H9 (cell line): ENCODE measurements around the gene TPP1. TPM values are rescaled to one million over a fixed set of nuclear protein-coding genes. Genes with fewer than 3 reads are reported as not detected.

Experiments used
- DNase-seq: peaks from one replicate; pipeline ENCODE4 v3.0.0-alpha.2; 2017
- H2AFZ ChIP-seq: one replicate; pipeline ENCODE4 v1.6.1; 2013; ENCODE audit warnings: mild to moderate bottlenecking, low read length, control low read depth, moderate library complexity
- H2AK5ac ChIP-seq: 2 replicates; pipeline ENCODE4 v1.6.1; 2013; ENCODE audit warnings: low read length, control low read depth, mixed read lengths; ENCODE audit not compliant: insufficient read length
- H2BK120ac ChIP-seq: one replicate; pipeline ENCODE4 v1.6.1; 2013; ENCODE audit warnings: low read depth, mild to moderate bottlenecking, low read length, control low read depth, inconsistent platforms; ENCODE audit not compliant: poor library complexity, severe bottlenecking
- H2BK12ac ChIP-seq: 2 replicates; pipeline ENCODE4 v1.6.1; 2013; ENCODE audit warnings: low read length, control low read depth, mixed read lengths, low read depth; ENCODE audit not compliant: insufficient read length
- H2BK15ac ChIP-seq: 2 replicates; pipeline ENCODE4 v1.6.1; 2013; ENCODE audit warnings: low read depth, low read length, control low read depth
- H2BK20ac ChIP-seq: one replicate; pipeline ENCODE4 v1.6.1; 2013; ENCODE audit warnings: low read depth, mild to moderate bottlenecking, low read length, control low read depth, inconsistent platforms; ENCODE audit not compliant: poor library complexity, severe bottlenecking
- H2BK5ac ChIP-seq: 2 replicates; pipeline ENCODE4 v1.6.1; 2013; ENCODE audit warnings: low read length, control low read depth, mixed read lengths; ENCODE audit not compliant: insufficient read length
- H3K14ac ChIP-seq: 2 replicates; pipeline ENCODE4 v1.6.1; 2013; ENCODE audit warnings: low read length, control low read depth; ENCODE audit not compliant: insufficient read depth
- H3K18ac ChIP-seq: 2 replicates; pipeline ENCODE4 v1.6.1; 2013; ENCODE audit warnings: low read depth, mild to moderate bottlenecking, mixed read lengths, low read length, control low read depth; ENCODE audit not compliant: insufficient read length
- H3K23ac ChIP-seq: 2 replicates; pipeline ENCODE4 v1.6.1; 2013; ENCODE audit warnings: low read length, control low read depth, mixed read lengths, low read depth; ENCODE audit not compliant: insufficient read length
- H3K23me2 ChIP-seq: 2 replicates; pipeline ENCODE4 v1.6.1; 2013; ENCODE audit warnings: low read depth, mild to moderate bottlenecking, mixed read lengths, low read length, control low read depth; ENCODE audit not compliant: insufficient read length, poor library complexity, severe bottlenecking
- H3K27ac ChIP-seq: 2 replicates; pipeline ENCODE4 v1.5.1; 2013; ENCODE audit warnings: low read length, control low read depth, mixed read lengths, low read depth; ENCODE audit not compliant: insufficient read length
- H3K27me3 ChIP-seq: 2 replicates; pipeline ENCODE4 v1.6.1; 2013; ENCODE audit warnings: low read length, control low read depth, inconsistent platforms; ENCODE audit not compliant: insufficient read depth
- H3K4ac ChIP-seq: 2 replicates; pipeline ENCODE4 v1.6.1; 2013; ENCODE audit warnings: low read depth, mild to moderate bottlenecking, control low read depth, inconsistent platforms, low read length, moderate library complexity
- H3K4me1 ChIP-seq: 2 replicates; pipeline ENCODE4 v1.6.1; 2013; ENCODE audit warnings: low read length, control low read depth, inconsistent platforms; ENCODE audit not compliant: insufficient read depth
- H3K4me2 ChIP-seq: 2 replicates; pipeline ENCODE4 v1.6.1; 2013; ENCODE audit warnings: low read length, control low read depth, mixed read lengths; ENCODE audit not compliant: insufficient read length, insufficient read depth
- H3K56ac ChIP-seq: 2 replicates; pipeline ENCODE4 v1.6.1; 2013; ENCODE audit warnings: low read depth, mild to moderate bottlenecking, mixed read lengths, low read length, control low read depth; ENCODE audit not compliant: insufficient read length
- H3K79me1 ChIP-seq: 2 replicates; pipeline ENCODE4 v1.6.1; 2013; ENCODE audit warnings: low read depth, mild to moderate bottlenecking, moderate library complexity, low read length, control low read depth, inconsistent platforms; ENCODE audit not compliant: insufficient read depth, poor library complexity, severe bottlenecking
- H3K79me2 ChIP-seq: 2 replicates; pipeline ENCODE4 v1.6.1; 2013; ENCODE audit warnings: low read length, control low read depth, inconsistent platforms; ENCODE audit not compliant: insufficient read depth
- H3K9ac ChIP-seq: 2 replicates; pipeline ENCODE4 v1.6.1; 2013; ENCODE audit warnings: low read length, control low read depth, mixed read lengths; ENCODE audit not compliant: insufficient read length; ENCODE audit errors: extremely low read depth
- H3K9me3 ChIP-seq: one replicate; pipeline ENCODE4 v1.6.1; 2013; ENCODE audit warnings: low read depth, low read length, inconsistent platforms; ENCODE audit not compliant: control insufficient read depth
- H3T11ph ChIP-seq: one replicate; pipeline ENCODE4 v1.6.1; 2013; ENCODE audit warnings: mild to moderate bottlenecking, low read length, control low read depth, inconsistent platforms
- H4K20me1 ChIP-seq: one replicate; pipeline ENCODE4 v1.6.1; 2013; ENCODE audit not compliant: control insufficient read depth, insufficient read length, insufficient read depth
- H4K5ac ChIP-seq: 2 replicates; pipeline ENCODE4 v1.6.1; 2013; ENCODE audit warnings: low read depth, mild to moderate bottlenecking, mixed read lengths, low read length, control low read depth; ENCODE audit not compliant: insufficient read length
- H4K8ac ChIP-seq: replicated peaks from 2 replicates; pipeline ENCODE4 v1.6.1; 2013; ENCODE audit warnings: low read length, control low read depth, mixed read lengths, low read depth; ENCODE audit not compliant: insufficient read length
- H4K91ac ChIP-seq: 2 replicates; pipeline ENCODE4 v1.6.1; 2013; ENCODE audit warnings: low read depth, mild to moderate bottlenecking, moderate library complexity, mixed read lengths, low read length, control low read depth; ENCODE audit not compliant: insufficient read length
- H3K27ac Mint-ChIP-seq, 3 experiments: 2 replicates in 2 of 3; 3 replicates in 1 of 3; pipeline ENCODE4 v1.8.0; 2020 to 2021; ENCODE audit warnings: mixed read lengths in 3 of 3, mild to moderate bottlenecking in 1 of 3, moderate library complexity in 1 of 3
- H3K27me3 Mint-ChIP-seq: 2 replicates; pipeline ENCODE4 v1.8.0; 2021; ENCODE audit warnings: low read depth, mild to moderate bottlenecking, moderate library complexity, mixed read lengths
- H3K36me3 Mint-ChIP-seq, 3 experiments: 2 replicates in 2 of 3; 3 replicates in 1 of 3; pipeline ENCODE4 v1.8.0; 2020 to 2021; ENCODE audit warnings: low read depth in 3 of 3, mixed read lengths in 3 of 3; ENCODE audit not compliant: insufficient read depth in 1 of 3
- H3K4me1 Mint-ChIP-seq, 2 experiments: 2 replicates each; pipeline ENCODE4 v1.8.0; 2020; ENCODE audit warnings: mixed read lengths in 2 of 2
- H3K4me3 Mint-ChIP-seq, 2 experiments: 2 replicates in 1 of 2; 3 replicates in 1 of 2; pipeline ENCODE4 v1.8.0; 2020 to 2021; ENCODE audit warnings: mild to moderate bottlenecking in 2 of 2, mixed read lengths in 2 of 2, moderate library complexity in 1 of 2
- H3K9me3 Mint-ChIP-seq, 2 experiments: 2 replicates in 1 of 2; 3 replicates in 1 of 2; pipeline ENCODE4 v1.8.0; 2020; ENCODE audit warnings: mild to moderate bottlenecking in 2 of 2, mixed read lengths in 2 of 2, moderate library complexity in 1 of 2
- CTCF ChIP-seq: fragments of 200-600 bp; sonication (generic); conservative IDR thresholded peaks from 3 replicates; pipeline ENCODE4 v1.8.0; 2021; ENCODE audit warnings: antibody characterized with exemption, mild to moderate bottlenecking
- WGBS: extraction: QIAGEN DNeasy Blood & Tissue Kit; methylation state at CpG from one replicate; pipeline ENCODE4 v1.1.7; 2013; ENCODE audit warnings: missing lambda C conversion rate, low lambda C conversion rate, mixed read lengths; ENCODE audit not compliant: insufficient read length; ENCODE audit errors: extremely low coverage; 5-methylcytosine and 5-hydroxymethylcytosine counted together
- total RNA-seq: library from RNA; stranded (reverse); gene quantifications from 2 replicates; pipeline ENCODE4 v1.2.1, GENCODE V29; 2021

TPP1 gene
- total RNA-seq, 1 experiment from 2014 or later, result 37.2 TPM

GRCh38 chr11:6620636-6621035, 1.4 kb upstream of the TPP1 start:
- Mint-ChIP-seq H3K27ac (no peak overlapping the region), H3K27me3 (no peaks in the 10 kb centered on the region), H3K9me3 (no peaks in the 10 kb centered on the region), H3K4me1 (no peaks in the 10 kb centered on the region; a peak in 2 of 4 replicates), H3K36me3 (peaks cover 3 to 13% (median 10%) of the 10 kb centered on the region in 3 experiments), H3K4me3 (no peak overlapping the region)
- no peak overlapping the region for H2BK120ac ChIP-seq
- H3K14ac ChIP-seq, result no peak overlapping the region
- no peak overlapping the region for H3K4me2 ChIP-seq
- H3K56ac ChIP-seq, result no peak overlapping the region
- no peak overlapping the region for H3T11ph ChIP-seq
- no peak overlapping the region for H2BK5ac ChIP-seq
- no peak for DNase-seq
- H3K27ac ChIP-seq, result no peak overlapping the region
- no peak overlapping the region for H2AFZ ChIP-seq
- no peak overlapping the region for H4K5ac ChIP-seq
- H3K4me1 ChIP-seq, result no peaks in the 10 kb centered on the region
- no peak overlapping the region for H2AK5ac ChIP-seq
- no peaks in the 10 kb centered on the region for H3K79me2 ChIP-seq
- no peak for TF ChIP-seq CTCF
- no peak overlapping the region for H2BK12ac ChIP-seq
- no peak overlapping the region for H3K18ac ChIP-seq
- H3K9ac ChIP-seq, result no peak overlapping the region
- no peak overlapping the region for H4K8ac ChIP-seq
- WGBS, result no CpG with 5 or more reads among the region's 1 CpG
- H4K20me1 ChIP-seq, result no peaks in the 10 kb centered on the region
- H2BK15ac ChIP-seq, result no peak overlapping the region
- H3K27me3 ChIP-seq, result no peaks in the 10 kb centered on the region
- H3K4ac ChIP-seq, result no peak overlapping the region
- H3K79me1 ChIP-seq, result no peaks in the 10 kb centered on the region
- H2BK20ac ChIP-seq, result no peak overlapping the region
- H3K23ac ChIP-seq, result no peak overlapping the region
- no peaks in the 10 kb centered on the region for H3K9me3 ChIP-seq
- no peak overlapping the region for H4K91ac ChIP-seq
- peaks cover 8% of the 10 kb centered on the region for H3K23me2 ChIP-seq
